Measurements from ENCODE around the gene BRINP3. TPM values are rescaled to one million over a fixed set of nuclear protein-coding genes. Genes with fewer than 3 reads are reported as not detected.

The BRINP3 gene
- total and polyA plus RNA-seq, 8 donors, result 0.06 to 25.5 (median 7.4) TPM; not detected in 4

DNA sequence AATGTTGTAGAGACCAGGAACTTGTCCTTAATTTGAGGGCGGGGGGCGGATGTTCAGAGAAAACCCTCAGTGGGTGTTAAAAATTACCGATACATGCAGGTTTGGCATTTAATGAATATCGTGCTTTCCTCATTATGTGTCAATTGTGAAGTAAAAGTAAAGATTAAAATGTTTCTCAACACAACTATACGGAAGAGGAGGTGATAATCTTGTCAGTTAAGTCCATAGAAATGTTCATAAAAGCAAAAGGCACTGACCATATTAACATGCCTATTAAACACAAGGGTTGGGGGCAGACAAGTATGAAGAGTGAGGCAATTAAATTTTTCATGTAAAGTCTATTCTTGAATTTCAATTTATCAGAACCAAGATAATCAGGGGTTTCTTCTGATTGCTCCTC is 1.3 kb downstream of the BRINP3 start:
- WGBS, 5 donors, result 16 to 21% (median 20%) methylated on average over 5 of the region's 5 CpGs
- Histone ChIP-seq H3K4me3 (peak overlapping the region in 1 of 4 donors; percentile 25), H3K4me1 (peaks cover 4 to 44% (median 29%) of the 10 kb centered on the region in 4 donors), H3K27me3 (peaks cover 0 to 53% (median 51%) of the 10 kb centered on the region in 3 donors), H3K9me3 (no peaks in the 10 kb centered on the region), H3K27ac (no peak overlapping the region), H3K36me3 (no peaks in the 10 kb centered on the region)
- DNase-seq, result no peak
- intact Hi-C loops (cut with DNase I; ENCODE audit: low total_unique reads), result no loop called here
- TF ChIP-seq POLR2A (IDR thresholded peaks at IDR 0.05) (no peak), EP300 (IDR thresholded peaks at IDR 0.05) (no peak), POLR2AphosphoS5 (IDR thresholded peaks at IDR 0.05) (no peak)
- TF ChIP-seq, protein P1, sequence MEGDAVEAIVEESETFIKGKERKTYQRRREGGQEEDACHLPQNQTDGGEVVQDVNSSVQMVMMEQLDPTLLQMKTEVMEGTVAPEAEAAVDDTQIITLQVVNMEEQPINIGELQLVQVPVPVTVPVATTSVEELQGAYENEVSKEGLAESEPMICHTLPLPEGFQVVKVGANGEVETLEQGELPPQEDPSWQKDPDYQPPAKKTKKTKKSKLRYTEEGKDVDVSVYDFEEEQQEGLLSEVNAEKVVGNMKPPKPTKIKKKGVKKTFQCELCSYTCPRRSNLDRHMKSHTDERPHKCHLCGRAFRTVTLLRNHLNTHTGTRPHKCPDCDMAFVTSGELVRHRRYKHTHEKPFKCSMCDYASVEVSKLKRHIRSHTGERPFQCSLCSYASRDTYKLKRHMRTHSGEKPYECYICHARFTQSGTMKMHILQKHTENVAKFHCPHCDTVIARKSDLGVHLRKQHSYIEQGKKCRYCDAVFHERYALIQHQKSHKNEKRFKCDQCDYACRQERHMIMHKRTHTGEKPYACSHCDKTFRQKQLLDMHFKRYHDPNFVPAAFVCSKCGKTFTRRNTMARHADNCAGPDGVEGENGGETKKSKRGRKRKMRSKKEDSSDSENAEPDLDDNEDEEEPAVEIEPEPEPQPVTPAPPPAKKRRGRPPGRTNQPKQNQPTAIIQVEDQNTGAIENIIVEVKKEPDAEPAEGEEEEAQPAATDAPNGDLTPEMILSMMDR (IDR thresholded peaks at IDR 0.05), result no peak

- TF ChIP-seq, protein P1 (IDR thresholded peaks at IDR 0.05), result no peak
- TF ChIP-seq POLR2AphosphoS5 (IDR thresholded peaks at IDR 0.05), result no peak
- no peak for TF ChIP-seq EP300 (IDR thresholded peaks at IDR 0.05)
- TF ChIP-seq POLR2A (IDR thresholded peaks at IDR 0.05), result no peak
- H3K4me3 ChIP-seq, result peak overlapping the region in 3 of 4 donors; percentile 13 to 25 (median 20)
- intact Hi-C loops (cut with DNase I; ENCODE audit: low total_unique reads), result no loop called here
- DNase-seq, result peak in 1 of 2 donors; percentile 46
- peaks cover 0 to 53% (median 51%) of the 10 kb centered on the region in 3 donors for H3K27me3 ChIP-seq
- 2 to 6% (median 3%) methylated on average over 27 of the region's 27 CpGs for WGBS, 5 donors
- no peaks in the 10 kb centered on the region for H3K36me3 ChIP-seq
- H3K4me1 ChIP-seq, result peaks cover 4 to 44% (median 29%) of the 10 kb centered on the region in 4 donors
- H3K9me3 ChIP-seq, result no peaks in the 10 kb centered on the region
- H3K27ac ChIP-seq, result no peak overlapping the region
Measured at GRCh38 chr1:190475421-190476141, 2.1 kb downstream of the BRINP3 start.

GRCh38 chr1:190474650-190475211 is 2.9 kb downstream of the BRINP3 start:
- no peak for TF ChIP-seq POLR2A (IDR thresholded peaks at IDR 0.05)
- TF ChIP-seq EP300 (IDR thresholded peaks at IDR 0.05), result no peak
- TF ChIP-seq, protein P1 (IDR thresholded peaks at IDR 0.05), result no peak
- no peak for TF ChIP-seq POLR2AphosphoS5 (IDR thresholded peaks at IDR 0.05)
- no peaks in the 10 kb centered on the region for H3K36me3 ChIP-seq
- H3K4me1 ChIP-seq, result peaks cover 4 to 44% (median 29%) of the 10 kb centered on the region in 4 donors
- no peak overlapping the region for H3K27ac ChIP-seq
- H3K4me3 ChIP-seq, result peak overlapping the region in 2 of 4 donors; percentile 13 to 25
- 7 to 14% (median 9%) methylated on average over 13 of the region's 13 CpGs for WGBS, 5 donors
- no peaks in the 10 kb centered on the region for H3K9me3 ChIP-seq
- intact Hi-C loops (cut with DNase I; ENCODE audit: low total_unique reads), result no loop called here
- H3K27me3 ChIP-seq, result peaks cover 0 to 53% (median 51%) of the 10 kb centered on the region in 3 donors
- peak in 1 of 2 donors; percentile 39 for DNase-seq

DNA sequence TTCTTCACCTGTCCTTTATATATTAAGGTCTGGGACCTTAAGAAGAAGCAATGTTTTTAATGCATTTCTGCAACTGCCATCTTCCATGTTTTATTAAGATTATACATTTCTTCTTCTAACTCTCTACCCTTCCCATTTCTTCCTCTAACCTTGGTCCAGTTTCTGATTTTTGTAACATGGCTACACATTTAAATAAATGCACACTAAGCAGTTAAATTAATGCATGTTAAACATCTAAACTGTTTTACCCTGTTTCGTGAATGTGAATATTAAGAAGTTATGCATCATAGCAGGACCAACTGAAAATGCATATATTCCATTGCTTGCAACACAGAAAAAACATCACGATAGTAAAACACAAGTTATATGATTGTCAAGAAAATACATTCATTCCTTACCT is 3.7 kb downstream of the BRINP3 start:
- TF ChIP-seq EP300 (IDR thresholded peaks at IDR 0.05) (no peak), POLR2A (IDR thresholded peaks at IDR 0.05) (no peak), POLR2AphosphoS5 (IDR thresholded peaks at IDR 0.05) (no peak)
- TF ChIP-seq, protein P1 (IDR thresholded peaks at IDR 0.05), result no peak
- intact Hi-C loops (cut with DNase I; ENCODE audit: low total_unique reads), result no loop called here
- Histone ChIP-seq H3K4me1 (peaks cover 4 to 38% (median 26%) of the 10 kb centered on the region in 4 donors), H3K27me3 (peaks cover 0 to 46% (median 46%) of the 10 kb centered on the region in 3 donors), H3K9me3 (no peaks in the 10 kb centered on the region), H3K4me3 (peak overlapping the region in 1 of 4 donors; percentile 25), H3K27ac (no peak overlapping the region), H3K36me3 (no peaks in the 10 kb centered on the region)
- DNase-seq, result no peak
- 54 to 72% (median 60%) methylated on average over 2 of the region's 2 CpGs for WGBS, 5 donors

All from stomach (tissue), 9 donors.